GM12878 (cell line): ENCODE data around the gene ABCA13. TPM values are rescaled to one million over a fixed set of nuclear protein-coding genes. Genes with fewer than 3 reads are reported as not detected.

Source experiments
- ATAC-seq: fragments of 200-7000 bp; cut with Tn5 transposase; 3 replicates; pipeline ENCODE4 v1.9.1; 2020; ENCODE audit warnings: mild to moderate bottlenecking, moderate library complexity
- BruUV-seq: library from RNA; stranded (reverse); fragments of 400-500 nt; replicated peaks from 2 replicates; lab custom pipeline; 2021; lab: Mats Ljungman, UMichigan
- CTCF ChIA-PET: fragments of 300-600 bp; sonication (Branson Sonifier 250); formaldehyde crosslinking; extraction: SDS; loops from one replicate; lab custom pipeline; 2021; ENCODE audit warnings: inconsistent platforms; lab: Yijun Ruan, JAX
- POLR2A ChIA-PET: fragments of 350-600 bp; formaldehyde crosslinking; extraction: SDS; loops from one replicate; lab custom pipeline; 2021; ENCODE audit warnings: inconsistent platforms; lab: Charles Lee
- RAD21 ChIA-PET: fragments of 300-600 bp; sonication (Branson Sonifier 250); formaldehyde crosslinking; loops from one replicate; lab custom pipeline; 2023; ENCODE audit warnings: antibody characterized with exemption; ENCODE audit not compliant: unreplicated experiment; lab: Charles Lee
- SMC1A ChIA-PET: fragments of 300-600 bp; sonication (Branson Sonifier 250); formaldehyde crosslinking; loops from one replicate; lab custom pipeline; 2023; ENCODE audit not compliant: unreplicated experiment, uncharacterized antibody; lab: Charles Lee
- DNase-seq: peaks from one replicate; pipeline ENCODE4 v3.0.0-alpha.2; 2011; ENCODE audit warnings: low read depth, low spot score
- FAIRE-seq: peaks from 3 replicates; lab custom pipeline; 2011; peaks lifted over from hg19 to GRCh38; lab: Jason Lieb, UNC
- H2AFZ ChIP-seq: 2 replicates; pipeline ENCODE4 v1.6.0; 2011; ENCODE audit warnings: low read depth, low read length, control low read depth; ENCODE audit not compliant: control insufficient read depth
- H3K27ac ChIP-seq: 2 replicates; pipeline ENCODE4 v1.5.1; 2011; ENCODE audit warnings: control low read depth; ENCODE audit not compliant: control insufficient read depth, insufficient read depth
- H3K27me3 ChIP-seq, 2 experiments: replicated peaks in 1 of 2; 2 replicates each; pipeline versions ENCODE4 v1.6.0 to v1.6.1; 2011; ENCODE audit warnings: low read length in 1 of 2; ENCODE audit not compliant: control insufficient read depth in 2 of 2, insufficient read depth in 2 of 2
- H3K36me3 ChIP-seq, 2 experiments: 2 replicates each; pipeline ENCODE4 v1.5.1; 2011; ENCODE audit warnings: low read length in 1 of 2; ENCODE audit not compliant: control insufficient read depth in 2 of 2, insufficient read depth in 2 of 2
- H3K4me1 ChIP-seq: 2 replicates; pipeline ENCODE4 v1.6.1; 2011; ENCODE audit warnings: mild to moderate bottlenecking, low read length, moderate library complexity, mixed read lengths; ENCODE audit not compliant: control insufficient read depth, insufficient read depth
- H3K4me2 ChIP-seq: 2 replicates; pipeline ENCODE4 v1.6.0; 2011; ENCODE audit warnings: control low read depth; ENCODE audit not compliant: control insufficient read depth, insufficient read depth
- H3K4me3 ChIP-seq: fragments of 200-600 bp; sonication (generic); 2 replicates; pipeline ENCODE4 v1.5.1; 2016
- H3K79me2 ChIP-seq: 2 replicates; pipeline ENCODE4 v1.6.0; 2011; ENCODE audit warnings: low read length; ENCODE audit not compliant: control insufficient read depth, insufficient read depth
- H3K9ac ChIP-seq: 2 replicates; pipeline ENCODE4 v1.8.0; 2011; ENCODE audit warnings: low read length, control low read depth, mixed read lengths; ENCODE audit not compliant: control insufficient read depth, insufficient read depth
- H3K9me3 ChIP-seq: replicated peaks from 3 replicates; pipeline ENCODE4 v1.5.1; 2011; ENCODE audit warnings: mild to moderate bottlenecking, low read length; ENCODE audit not compliant: control insufficient read depth, insufficient read depth
- H4K20me1 ChIP-seq: 2 replicates; pipeline ENCODE4 v1.6.0; 2011; ENCODE audit not compliant: control insufficient read depth, insufficient read depth
- ATF7 ChIP-seq: fragments of 450-650 bp; IDR thresholded peaks from 2 replicates; pipeline ENCODE4 v1.6.1; 2016; ENCODE audit warnings: low read depth, mild to moderate bottlenecking
- CBX3 ChIP-seq: fragments of 200-600 bp; sonication (generic); IDR thresholded peaks from 2 replicates; pipeline ENCODE4 v1.6.1; 2016; ENCODE audit warnings: low read depth, borderline replicate concordance
- CREB1 ChIP-seq: IDR thresholded peaks from 2 replicates; pipeline ENCODE4 v1.6.1; 2012; ENCODE audit warnings: low read depth, mild to moderate bottlenecking, inconsistent platforms
- EZH2 ChIP-seq: IDR thresholded peaks from 2 replicates; pipeline ENCODE4 v1.6.1; 2012; ENCODE audit warnings: low read depth, mild to moderate bottlenecking, control low read depth, inconsistent platforms, low read length, borderline replicate concordance; ENCODE audit not compliant: control insufficient read depth
- HDAC2 ChIP-seq: fragments of 200-600 bp; sonication (generic); IDR thresholded peaks from 2 replicates; pipeline ENCODE4 v1.6.1; 2017
- NFYB ChIP-seq: IDR thresholded peaks from 2 replicates; pipeline ENCODE4 v1.6.1; 2011; ENCODE audit warnings: low read depth, mild to moderate bottlenecking, low read length, improper control_type of control experiment, moderate library complexity; ENCODE audit not compliant: insufficient read depth
- NRF1 ChIP-seq: conservative IDR thresholded peaks from 2 replicates; pipeline ENCODE4 v1.6.1; 2011; ENCODE audit warnings: mild to moderate bottlenecking, low read depth, low read length, improper control_type of control experiment
- USF2 ChIP-seq: IDR thresholded peaks from 2 replicates; pipeline ENCODE4 v1.6.1; 2011; ENCODE audit warnings: low read depth, low read length, improper control_type of control experiment, borderline replicate concordance
- WGBS: methylation state at CpG from one replicate; pipeline ENCODE4 v1.1.6; 2016; ENCODE audit warnings: low lambda C conversion rate; ENCODE audit not compliant: insufficient replicate concordance, insufficient coverage; ENCODE audit errors: missing lambda C conversion rate; 5-methylcytosine and 5-hydroxymethylcytosine counted together
- in situ Hi-C: fragments of 300-500 bp; cut with MboI; formaldehyde crosslinking; loops from 9 replicates; pipeline ENCODE4 v1.14.3; 2018; ENCODE audit warnings: mixed read lengths
- intact Hi-C: fragments of 100-400 bp; cut with micrococcal nuclease; formaldehyde crosslinking; loops from one replicate; pipeline ENCODE4 v1.14.2; 2022; ENCODE audit not compliant: unreplicated experiment
- polyA plus RNA-seq, 11 experiments: library from polyadenylated mRNA; depleted of rRNA in 4 of 11; unstranded in 6 of 11; stranded (reverse) in 5 of 11; fragments of >200 nt; fragmentation: Nextera tagmentation in 4 of 11; fragmentation: Illumina TruSeq in 1 of 11; extraction: Ambion mirVana in 4 of 11; extraction: Trizol in 1 of 11; gene quantifications; 1 replicate in 1 of 11; 2 replicates in 10 of 11; pipeline versions ENCODE4 v1.2.1 to v1.2.3, GENCODE V29; 2011 to 2016; ENCODE audit warnings: inconsistent platforms in 2 of 11, missing spikeins in 2 of 11, low read depth in 1 of 11
- total RNA-seq, 4 experiments: library from RNA; depleted of rRNA in 3 of 4; stranded (reverse); fragments of >200 nt in 3 of 4; fragmentation: Illumina TruSeq in 1 of 4; extraction: Trizol in 1 of 4; gene quantifications; 2 replicates each; pipeline versions ENCODE4 v1.2.1 to v1.2.3, GENCODE V29; 2013 to 2021
- TF ChIP-seq, protein P1 (sequence below): fragments of 450-650 bp; IDR thresholded peaks from 2 replicates; pipeline ENCODE4 v1.6.1; 2017; ENCODE audit warnings: mild to moderate bottlenecking, moderate library complexity
- TF ChIP-seq, protein P2 (sequence below): fragments of 450-650 bp; IDR thresholded peaks from 2 replicates; pipeline ENCODE4 v1.6.1; 2017; ENCODE audit warnings: borderline replicate concordance

ABCA13 gene
- total and polyA plus RNA-seq, 10 of the 15 experiments (the other 5 are each of a cell fraction or from before 2014, with no cell fraction given): under 0.01 to 0.98 (median 0.04) TPM; not detected in 2

GRCh38 chr7:48176356-48176893, 5.2 kb downstream of the ABCA13 start:
- FAIRE-seq (no peak), ATAC-seq (no peak), DNase-seq (no peak)
- ChIA-PET RAD21 (no interaction called here), SMC1A (no interaction called here), CTCF (no interaction called here), POLR2A (no interaction called here)
- H3K9me3 ChIP-seq: no peaks in the 10 kb centered on the region
- in situ Hi-C loops: no loop called here
- no peak for TF ChIP-seq NFYB
- TF ChIP-seq HDAC2: no peak
- no peak for TF ChIP-seq CBX3
- TF ChIP-seq, protein P1, sequence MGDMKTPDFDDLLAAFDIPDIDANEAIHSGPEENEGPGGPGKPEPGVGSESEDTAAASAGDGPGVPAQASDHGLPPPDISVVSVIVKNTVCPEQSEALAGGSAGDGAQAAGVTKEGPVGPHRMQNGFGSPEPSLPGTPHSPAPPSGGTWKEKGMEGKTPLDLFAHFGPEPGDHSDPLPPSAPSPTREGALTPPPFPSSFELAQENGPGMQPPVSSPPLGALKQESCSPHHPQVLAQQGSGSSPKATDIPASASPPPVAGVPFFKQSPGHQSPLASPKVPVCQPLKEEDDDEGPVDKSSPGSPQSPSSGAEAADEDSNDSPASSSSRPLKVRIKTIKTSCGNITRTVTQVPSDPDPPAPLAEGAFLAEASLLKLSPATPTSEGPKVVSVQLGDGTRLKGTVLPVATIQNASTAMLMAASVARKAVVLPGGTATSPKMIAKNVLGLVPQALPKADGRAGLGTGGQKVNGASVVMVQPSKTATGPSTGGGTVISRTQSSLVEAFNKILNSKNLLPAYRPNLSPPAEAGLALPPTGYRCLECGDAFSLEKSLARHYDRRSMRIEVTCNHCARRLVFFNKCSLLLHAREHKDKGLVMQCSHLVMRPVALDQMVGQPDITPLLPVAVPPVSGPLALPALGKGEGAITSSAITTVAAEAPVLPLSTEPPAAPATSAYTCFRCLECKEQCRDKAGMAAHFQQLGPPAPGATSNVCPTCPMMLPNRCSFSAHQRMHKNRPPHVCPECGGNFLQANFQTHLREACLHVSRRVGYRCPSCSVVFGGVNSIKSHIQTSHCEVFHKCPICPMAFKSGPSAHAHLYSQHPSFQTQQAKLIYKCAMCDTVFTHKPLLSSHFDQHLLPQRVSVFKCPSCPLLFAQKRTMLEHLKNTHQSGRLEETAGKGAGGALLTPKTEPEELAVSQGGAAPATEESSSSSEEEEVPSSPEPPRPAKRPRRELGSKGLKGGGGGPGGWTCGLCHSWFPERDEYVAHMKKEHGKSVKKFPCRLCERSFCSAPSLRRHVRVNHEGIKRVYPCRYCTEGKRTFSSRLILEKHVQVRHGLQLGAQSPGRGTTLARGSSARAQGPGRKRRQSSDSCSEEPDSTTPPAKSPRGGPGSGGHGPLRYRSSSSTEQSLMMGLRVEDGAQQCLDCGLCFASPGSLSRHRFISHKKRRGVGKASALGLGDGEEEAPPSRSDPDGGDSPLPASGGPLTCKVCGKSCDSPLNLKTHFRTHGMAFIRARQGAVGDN: no peak
- TF ChIP-seq, protein P2, sequence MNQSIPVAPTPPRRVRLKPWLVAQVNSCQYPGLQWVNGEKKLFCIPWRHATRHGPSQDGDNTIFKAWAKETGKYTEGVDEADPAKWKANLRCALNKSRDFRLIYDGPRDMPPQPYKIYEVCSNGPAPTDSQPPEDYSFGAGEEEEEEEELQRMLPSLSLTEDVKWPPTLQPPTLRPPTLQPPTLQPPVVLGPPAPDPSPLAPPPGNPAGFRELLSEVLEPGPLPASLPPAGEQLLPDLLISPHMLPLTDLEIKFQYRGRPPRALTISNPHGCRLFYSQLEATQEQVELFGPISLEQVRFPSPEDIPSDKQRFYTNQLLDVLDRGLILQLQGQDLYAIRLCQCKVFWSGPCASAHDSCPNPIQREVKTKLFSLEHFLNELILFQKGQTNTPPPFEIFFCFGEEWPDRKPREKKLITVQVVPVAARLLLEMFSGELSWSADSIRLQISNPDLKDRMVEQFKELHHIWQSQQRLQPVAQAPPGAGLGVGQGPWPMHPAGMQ: no peak
- TF ChIP-seq EZH2: no peak
- TF ChIP-seq ATF7: no peak
- TF ChIP-seq NRF1: no peak
- TF ChIP-seq CREB1: no peak
- TF ChIP-seq USF2: no peak
- H3K27ac ChIP-seq: no peak overlapping the region
- BruUV-seq: no TSS peak
- intact Hi-C loops: no loop called here
- H3K4me2 ChIP-seq: no peak overlapping the region
- H3K9ac ChIP-seq: no peak overlapping the region
- WGBS: 48% methylated on average over 2 of the region's 2 CpGs
- no peaks in the 10 kb centered on the region for H3K27me3 ChIP-seq
- no peak overlapping the region for H2AFZ ChIP-seq
- no peaks in the 10 kb centered on the region for H3K4me1 ChIP-seq
- H3K4me3 ChIP-seq: no peak overlapping the region
- H4K20me1 ChIP-seq: no peaks in the 10 kb centered on the region
- no peaks in the 10 kb centered on the region for H3K79me2 ChIP-seq
- no peaks in the 10 kb centered on the region for H3K36me3 ChIP-seq
